Panc1 (cell line): ENCODE results near the gene DGKG.

Experiments used
- CTCF ChIP-seq: fragments of 450-650 bp; IDR thresholded peaks from 2 replicates; pipeline ENCODE4 v1.5.1; 2017; ENCODE audit warnings: mild to moderate bottlenecking
- POLR2AphosphoS5 ChIP-seq: IDR thresholded peaks from 2 replicates; pipeline ENCODE4 v1.6.1; 2012; ENCODE audit warnings: mild to moderate bottlenecking, low read depth, low read length, moderate library complexity
- REST ChIP-seq, 2 experiments: IDR thresholded peaks; 2 replicates each; pipeline ENCODE4 v1.6.1; 2011 to 2012; ENCODE audit warnings: low read depth in 2 of 2, control low read depth in 1 of 2, low read length in 1 of 2, mild to moderate bottlenecking in 1 of 2, moderate library complexity in 1 of 2; ENCODE audit not compliant: insufficient read depth in 1 of 2
- TCF7L2 ChIP-seq: IDR thresholded peaks from 2 replicates; pipeline ENCODE4 v1.6.1; 2011; ENCODE audit warnings: mild to moderate bottlenecking, low read depth, low read length, inconsistent platforms

GRCh38 chr3:186218421-186218820 is 143.6 kb downstream of the DGKG start:
- no peak for TF ChIP-seq CTCF
- TF ChIP-seq POLR2AphosphoS5 = no peak
- TF ChIP-seq TCF7L2 = no peak
- TF ChIP-seq REST (IDR thresholded peaks at IDR 0.05; ENCODE audit: insufficient read depth in 1 of 2, low read depth in 2 of 2, low read length in 1 of 2) = no peak
